Measurements from ENCODE around the gene PGM2L1. TPM values are rescaled to one million over a fixed set of nuclear protein-coding genes. Genes with fewer than 3 reads are reported as not detected.
"Not testable (repeated sequence)": the region's sequence is repeated elsewhere in the genome, so short reads cannot be mapped to it uniquely, and the experiment has no call there.

PGM2L1 gene
- total RNA-seq, 1 donor: 18.3 TPM

DNA sequence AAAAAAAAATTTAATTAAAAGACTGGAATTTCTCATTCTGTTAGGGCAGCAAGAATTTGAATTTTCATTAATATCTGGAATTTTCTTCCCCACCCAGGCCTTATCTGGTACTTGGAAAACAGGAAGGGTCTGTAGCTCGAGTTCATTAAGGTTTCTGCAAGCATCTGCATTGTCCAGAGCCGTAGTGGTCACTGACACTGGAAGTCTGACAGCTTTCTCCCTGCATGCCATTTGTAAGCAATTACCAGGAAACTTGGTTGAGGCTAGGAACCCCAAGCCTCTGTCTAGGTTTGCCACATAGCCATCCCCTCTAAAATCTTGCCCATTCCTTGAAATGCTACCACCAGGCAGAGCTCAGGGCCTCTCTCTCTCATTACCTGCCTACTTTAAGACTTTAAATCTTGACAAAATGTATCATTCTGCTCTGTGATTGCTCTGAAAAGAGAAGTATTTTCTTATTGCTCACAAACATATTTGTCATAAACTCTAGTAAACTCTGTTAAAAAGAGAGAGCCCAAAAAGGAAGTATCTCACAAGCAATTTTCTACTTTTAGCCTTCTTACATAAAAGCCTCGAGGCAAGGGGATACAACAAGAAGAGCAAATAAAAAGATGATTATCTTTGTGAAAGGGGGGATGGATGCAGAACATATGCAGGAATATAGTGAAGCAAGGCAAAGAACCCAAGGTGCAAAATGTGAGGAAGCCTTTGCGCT, 5.5 kb upstream of the PGM2L1 start:
- no peak for DNase-seq (ENCODE audit: low read depth in 2 of 3, low spot score in 2 of 3)

DNA sequence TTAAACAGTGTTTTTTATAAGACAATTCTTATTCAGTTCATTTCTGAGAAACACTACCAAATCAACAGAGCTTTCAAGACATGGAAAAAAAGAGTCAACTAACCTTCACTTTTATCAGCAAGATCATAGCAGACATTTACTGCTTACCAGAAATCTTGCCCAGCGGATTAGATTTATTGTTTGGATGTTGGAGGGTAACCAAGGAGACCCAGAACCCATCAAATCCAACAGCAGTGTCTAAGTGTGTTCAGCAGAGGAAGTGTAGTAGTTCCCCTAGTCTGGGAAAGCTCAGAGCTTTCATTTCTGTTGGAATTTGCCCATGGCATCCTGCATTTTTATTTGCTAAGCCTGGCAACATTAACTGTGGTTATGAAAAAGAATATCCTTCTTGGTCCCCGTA, 2.4 kb upstream of the PGM2L1 start:
- peak in 1 of 3 donors; percentile 63 for DNase-seq (ENCODE audit: low read depth in 2 of 3, low spot score in 2 of 3)

- peak; percentile 30 to 51 (median 32) for DNase-seq (ENCODE audit: low read depth in 2 of 3, low spot score in 2 of 3)
Observed at GRCh38 chr11:74397501-74398243, 561 bp downstream of the PGM2L1 start.

DNA sequence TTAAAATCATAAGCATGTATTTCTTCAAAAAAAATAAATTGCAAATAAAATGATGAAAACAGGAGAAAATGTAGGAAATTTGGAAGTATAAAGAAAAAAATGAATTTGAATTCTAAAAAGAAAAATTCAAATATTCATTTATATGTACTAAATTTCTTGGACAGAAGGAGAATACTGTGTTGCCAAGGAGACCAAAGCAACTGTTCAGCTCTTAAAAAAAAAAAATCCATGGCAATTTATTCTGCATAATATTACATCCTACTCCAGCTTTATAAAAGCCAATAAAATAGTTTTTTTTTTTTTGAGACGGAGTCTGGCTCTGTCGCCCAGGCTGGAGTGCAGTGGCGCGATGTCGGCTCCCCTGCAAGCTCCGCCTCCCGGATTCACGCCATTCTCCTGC, 6.0 kb downstream of the PGM2L1 start:
- DNase-seq (ENCODE audit: low read depth in 2 of 3, low spot score in 2 of 3): no peak

- DNase-seq (ENCODE audit: low read depth in 2 of 3, low spot score in 2 of 3): no peak
Observed at GRCh38 chr11:74391193-74391592, 7.0 kb downstream of the PGM2L1 start.

- no peak for DNase-seq (ENCODE audit: low read depth in 2 of 3, low spot score in 2 of 3)
Observed at GRCh38 chr11:74390697-74391096, 7.5 kb downstream of the PGM2L1 start.

DNA sequence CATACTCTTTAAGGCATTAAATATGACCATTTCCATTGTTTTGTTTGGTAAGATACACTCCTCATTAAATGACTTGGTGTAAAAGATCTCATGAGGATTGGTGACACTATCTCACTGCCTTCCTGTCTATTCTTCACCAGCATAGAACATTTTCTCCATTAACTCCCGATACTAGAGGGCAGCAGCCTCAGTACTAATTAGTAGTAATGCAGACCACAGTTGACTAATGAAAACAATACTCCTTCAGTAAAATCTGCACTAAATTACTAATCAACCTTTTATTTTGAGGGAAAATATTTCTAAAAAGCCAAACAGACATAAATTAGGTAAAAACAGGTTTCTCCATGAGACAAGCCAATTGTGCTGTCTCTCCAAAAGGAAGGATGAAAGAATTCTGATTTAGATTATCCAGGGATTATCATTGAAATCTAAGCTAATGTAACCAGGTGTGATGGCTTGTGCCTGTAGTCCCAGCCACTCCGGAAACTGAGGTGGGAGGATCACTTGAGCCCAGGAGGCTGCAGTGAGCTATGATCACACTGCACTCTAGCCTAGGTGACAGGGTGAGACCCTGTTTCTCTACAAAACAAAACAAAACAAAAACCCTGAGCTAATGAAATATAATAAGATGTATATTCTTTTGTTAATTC, 9.4 kb downstream of the PGM2L1 start:
- DNase-seq (ENCODE audit: low read depth in 2 of 3, low spot score in 2 of 3): peak; percentile 41 to 84 (median 51)

DNA sequence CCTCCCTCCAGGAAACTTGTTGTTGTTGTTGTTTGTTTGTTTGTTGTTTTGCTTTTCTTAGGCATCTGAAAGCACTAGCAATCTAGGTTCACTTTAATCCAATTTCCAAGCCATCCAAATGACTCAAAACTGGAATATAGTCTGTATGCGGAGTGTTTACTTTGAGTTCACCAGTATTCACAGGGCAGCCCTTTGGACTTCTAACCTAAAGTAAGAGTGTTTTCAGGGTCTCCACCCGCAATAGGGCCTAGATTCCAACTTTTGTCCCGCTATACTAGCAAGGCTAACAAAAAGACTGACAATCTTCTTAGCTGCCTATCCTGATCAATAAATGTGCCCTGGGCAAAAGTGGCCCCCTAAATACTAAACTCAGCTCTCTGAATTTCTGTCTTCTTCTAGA, 13.6 kb downstream of the PGM2L1 start:
- no peak for DNase-seq (ENCODE audit: low read depth in 2 of 3, low spot score in 2 of 3)

GRCh38 chr11:74380746-74381439, 17.3 kb downstream of the PGM2L1 start:
- no peak for DNase-seq (ENCODE audit: low read depth in 2 of 3, low spot score in 2 of 3)

DNA sequence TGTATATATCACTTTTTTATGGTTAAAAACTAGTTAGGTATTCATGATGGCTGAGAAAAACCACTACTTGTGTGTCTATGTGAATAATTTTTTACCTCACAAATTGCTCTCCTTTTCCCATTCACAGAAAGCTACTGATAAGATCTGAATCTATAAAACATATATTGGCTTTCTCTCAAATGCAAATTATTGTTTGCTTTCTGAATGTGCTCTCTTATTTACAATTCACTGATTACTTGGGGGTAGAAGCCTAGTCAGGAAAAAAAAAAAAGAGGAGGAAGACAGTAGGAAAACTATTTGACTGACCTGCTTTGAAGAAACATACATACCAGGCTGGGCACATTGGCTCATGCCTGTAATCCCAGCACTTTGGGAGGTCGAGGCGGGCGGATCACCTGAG, 20.5 kb downstream of the PGM2L1 start:
- DNase-seq (ENCODE audit: low read depth in 2 of 3, low spot score in 2 of 3): no peak

DNA sequence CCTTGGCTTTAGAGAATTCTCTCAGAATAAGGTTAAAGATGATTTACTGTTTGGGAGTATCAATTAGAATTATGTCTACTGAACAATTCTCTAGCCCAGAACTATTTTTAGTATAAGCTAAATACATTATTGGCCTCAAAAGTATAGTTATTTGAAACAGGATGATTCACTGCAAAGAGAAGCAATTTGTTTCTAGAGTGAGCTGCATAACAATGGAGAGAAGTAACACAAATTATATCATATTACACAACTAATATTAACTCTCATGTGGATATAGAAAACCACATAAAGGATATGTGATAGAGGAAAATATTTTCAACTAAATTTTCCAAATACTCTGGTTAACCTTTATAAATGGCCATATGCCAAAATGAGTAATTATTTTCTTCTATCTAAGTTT, 24.9 kb downstream of the PGM2L1 start:
- no peak for DNase-seq (ENCODE audit: low read depth in 2 of 3, low spot score in 2 of 3)

DNA sequence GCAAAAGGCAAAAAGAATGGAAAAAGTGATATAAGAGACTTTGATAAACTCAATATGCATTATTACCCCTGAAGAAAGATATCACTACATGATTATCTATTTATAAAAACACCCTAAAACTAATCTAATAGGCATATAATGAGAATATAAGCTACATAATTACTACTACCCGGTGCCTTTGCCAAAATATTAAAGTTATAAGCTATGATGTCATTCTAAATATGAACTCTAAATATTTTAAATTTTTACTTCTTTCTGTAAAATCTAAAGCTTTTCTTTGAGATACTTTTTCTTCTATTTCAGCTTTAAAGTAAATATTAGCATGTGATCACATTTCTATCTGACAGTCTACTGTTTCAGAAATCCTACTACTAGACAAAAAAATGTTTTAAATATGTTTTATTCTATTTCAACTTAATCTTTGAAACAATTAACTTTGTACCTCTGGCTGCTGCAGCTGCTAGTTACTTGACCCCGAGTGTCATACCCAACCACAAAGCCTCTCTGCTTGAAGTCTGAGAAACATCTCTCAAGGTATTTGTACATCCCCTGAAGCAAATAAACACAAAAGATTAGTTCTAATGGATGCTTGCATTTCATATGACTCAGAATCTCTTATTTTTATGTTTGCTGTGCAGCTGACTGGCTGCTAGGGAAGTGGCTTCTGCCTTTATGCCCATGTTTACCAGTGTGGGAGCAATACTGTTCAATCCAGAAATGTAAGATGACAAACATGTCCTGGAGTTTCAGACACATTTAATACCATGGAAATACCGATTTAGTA, 26.8 kb downstream of the PGM2L1 start:
- no peak for DNase-seq (ENCODE audit: low read depth in 2 of 3, low spot score in 2 of 3)

GRCh38 chr11:74370123-74370522, 28.1 kb downstream of the PGM2L1 start:
- DNase-seq (ENCODE audit: low read depth in 2 of 3, low spot score in 2 of 3): no peak

GRCh38 chr11:74367881-74368280, 30.4 kb downstream of the PGM2L1 start:
- no peak for DNase-seq (ENCODE audit: low read depth in 2 of 3, low spot score in 2 of 3)

DNA sequence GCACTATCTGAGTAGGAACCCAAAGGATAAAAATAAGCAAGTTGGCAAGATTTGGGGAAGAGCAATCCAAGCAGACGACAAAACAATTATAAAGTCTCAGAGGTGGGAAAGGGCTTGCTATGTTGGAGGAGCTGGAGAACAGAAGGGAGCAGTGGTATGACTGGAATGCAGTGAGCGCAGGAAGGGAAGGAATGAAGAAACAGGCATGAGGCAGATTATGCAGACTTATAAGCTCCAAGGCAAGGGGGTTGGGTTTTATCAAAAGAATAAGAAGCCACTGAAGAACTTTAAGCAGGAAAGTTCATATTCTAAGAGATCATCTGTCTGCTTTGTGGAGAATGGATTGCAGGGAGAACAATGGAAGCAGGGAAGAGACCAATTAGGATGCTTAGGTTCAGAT, 31.7 kb downstream of the PGM2L1 start:
- no peak for DNase-seq (ENCODE audit: low read depth in 2 of 3, low spot score in 2 of 3)

DNA sequence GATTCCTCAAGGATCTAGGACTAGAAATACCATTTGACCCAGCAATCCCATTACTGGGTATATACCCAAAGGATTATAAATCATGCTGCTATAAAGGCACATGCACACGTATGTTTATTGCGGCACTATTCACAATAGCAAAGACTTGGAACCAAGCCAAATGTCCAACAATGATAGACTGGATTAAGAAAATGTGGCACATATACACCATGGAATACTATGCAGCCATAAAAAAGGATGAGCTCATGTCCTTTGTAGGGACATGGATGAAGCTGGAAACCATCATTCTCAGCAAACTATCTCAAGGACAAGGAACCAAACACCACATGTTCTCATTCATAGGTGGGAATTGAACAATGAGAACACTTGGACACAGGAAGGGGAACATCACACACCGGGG, 32.4 kb downstream of the PGM2L1 start:
- DNase-seq (ENCODE audit: low read depth in 2 of 3, low spot score in 2 of 3): not testable (repeated sequence)

DNA sequence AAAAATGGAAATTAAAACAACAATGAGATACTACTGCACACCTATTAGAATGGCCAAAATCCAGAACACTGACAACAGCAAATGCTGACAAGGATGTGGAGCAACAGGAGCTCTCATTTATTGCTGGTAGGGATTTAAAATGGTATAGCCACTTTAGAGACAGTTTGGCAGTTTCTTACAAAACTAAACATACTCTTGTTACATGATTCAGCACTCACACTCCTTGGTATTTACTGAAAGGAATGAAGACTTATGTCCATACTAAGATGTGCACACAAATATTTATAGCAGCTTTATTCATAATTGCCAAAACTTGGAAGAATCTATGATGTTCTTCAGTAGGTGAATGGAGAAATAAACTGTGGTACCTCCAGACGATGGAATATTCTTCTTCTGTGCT, 40.8 kb downstream of the PGM2L1 start:
- no peak for DNase-seq (ENCODE audit: low read depth in 2 of 3, low spot score in 2 of 3)

- DNase-seq (ENCODE audit: low read depth in 2 of 3, low spot score in 2 of 3): no peak
Observed at GRCh38 chr11:74355626-74356025, 42.6 kb downstream of the PGM2L1 start.

DNA sequence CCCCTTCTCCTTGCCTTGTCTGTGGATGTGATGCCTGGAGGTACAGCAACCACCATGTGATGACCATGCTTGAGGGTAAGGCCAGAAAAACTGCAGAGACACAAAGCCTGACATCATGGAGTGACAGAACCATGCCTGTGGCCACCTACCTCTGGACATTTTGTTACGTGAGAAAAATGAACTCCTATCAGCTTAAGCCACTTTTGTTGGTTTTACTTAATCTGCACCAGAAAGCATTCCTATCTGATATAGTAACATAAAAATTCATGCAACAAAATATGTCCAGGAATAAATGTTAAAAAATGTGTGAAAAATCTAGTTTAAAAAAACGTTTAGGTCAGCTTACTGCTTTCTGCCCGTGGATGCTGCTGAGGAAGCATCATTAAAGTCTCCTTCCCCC, 44.2 kb downstream of the PGM2L1 start:
- no peak for DNase-seq (ENCODE audit: low read depth in 2 of 3, low spot score in 2 of 3)

DNA sequence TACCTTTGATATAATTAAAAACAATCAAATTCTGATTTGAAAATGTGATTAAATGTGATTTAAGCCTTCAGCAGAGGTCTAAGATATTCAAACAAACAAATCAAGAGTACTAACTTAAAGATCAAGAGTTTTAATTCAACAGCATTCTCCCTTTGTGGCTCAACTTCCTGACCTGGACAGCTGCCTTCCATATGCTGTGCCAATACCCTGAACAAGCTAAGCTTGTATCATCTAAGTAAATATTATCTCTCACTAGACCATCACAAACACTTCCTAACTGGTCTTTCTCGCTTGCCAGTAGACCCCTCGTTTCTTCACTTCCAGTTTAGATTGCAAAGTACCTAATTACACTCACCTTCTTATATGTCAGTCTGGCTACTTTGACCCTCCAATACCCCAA, 50.9 kb downstream of the PGM2L1 start:
- DNase-seq (ENCODE audit: low read depth in 2 of 3, low spot score in 2 of 3): no peak
